ENCODE measurements around the gene CNIH1.

DNA sequence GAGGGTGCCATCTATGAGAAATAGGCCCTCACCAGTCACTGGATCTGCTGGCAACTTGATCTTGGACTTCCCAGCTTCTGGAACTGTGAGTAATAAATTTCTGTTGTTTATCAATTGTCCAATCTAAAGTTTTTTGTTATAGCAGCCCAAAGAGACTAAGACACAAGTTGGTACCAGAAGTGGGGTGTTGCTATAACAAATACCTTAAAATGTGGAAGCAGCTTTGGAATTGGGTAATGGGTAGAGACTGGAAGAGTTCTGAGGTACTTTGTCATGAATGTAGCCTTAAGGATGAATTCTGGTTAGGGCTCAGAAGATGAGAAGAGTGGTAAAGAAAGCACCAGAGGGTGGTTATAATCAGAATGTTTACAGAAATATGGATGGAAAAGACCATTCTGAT, 26.1 kb upstream of the CNIH1 start:
- no peak for TF ChIP-seq CTCF (IDR thresholded peaks at IDR 0.05)
- TF ChIP-seq POLR2A (IDR thresholded peaks at IDR 0.05), result no peak
